Forelimb muscle (tissue), 1 donor: ENCODE results near the gene QSOX2. TPM values are rescaled to one million over a fixed set of nuclear protein-coding genes. Genes with fewer than 3 reads are reported as not detected.
A peak's percentile ranks its signal among the peaks of the same experiment; 100 is the strongest.

Experiments
- DNase-seq: peaks from one replicate; pipeline ENCODE4 v3.0.0-alpha.2; 2013; ENCODE audit warnings: low read depth
- polyA plus RNA-seq: library from polyadenylated mRNA; unstranded; fragments of 120-200 nt; gene quantifications from one replicate; pipeline ENCODE4 v1.2.1, GENCODE V29; 2013; ENCODE audit not compliant: insufficient read length

Gene QSOX2
- polyA plus RNA-seq, 1 donor = 6.6 TPM

GRCh38 chr9:136283291-136284235 is 38.0 kb upstream of the QSOX2 start:
- DNase-seq = no peak

- DNase-seq = no peak
Measured at GRCh38 chr9:136282272-136282861, 36.8 kb upstream of the QSOX2 start.

- no peak for DNase-seq
Measured at GRCh38 chr9:136281421-136282271, 36.0 kb upstream of the QSOX2 start.

- DNase-seq = no peak
Measured at GRCh38 chr9:136280535-136281315, 35.1 kb upstream of the QSOX2 start.

- no peak for DNase-seq
Measured at GRCh38 chr9:136279471-136279870, 33.9 kb upstream of the QSOX2 start.

GRCh38 chr9:136278894-136279293 is 33.3 kb upstream of the QSOX2 start:
- DNase-seq = no peak

GRCh38 chr9:136278221-136278620 is 32.6 kb upstream of the QSOX2 start:
- DNase-seq = no peak

- DNase-seq = no peak
Measured at GRCh38 chr9:136277746-136278145, 32.1 kb upstream of the QSOX2 start.

- no peak for DNase-seq
Measured at GRCh38 chr9:136276716-136277115, 31.1 kb upstream of the QSOX2 start.

GRCh38 chr9:136275655-136276429 is 30.2 kb upstream of the QSOX2 start:
- DNase-seq = no peak

- DNase-seq = no peak
Measured at GRCh38 chr9:136274786-136275654, 29.4 kb upstream of the QSOX2 start.

- no peak for DNase-seq
Measured at GRCh38 chr9:136273921-136274785, 28.5 kb upstream of the QSOX2 start.

GRCh38 chr9:136273244-136273865 is 27.7 kb upstream of the QSOX2 start:
- DNase-seq = no peak

- DNase-seq = no peak
Measured at GRCh38 chr9:136270173-136270705, 24.6 kb upstream of the QSOX2 start.

GRCh38 chr9:136268735-136269134 is 23.1 kb upstream of the QSOX2 start:
- DNase-seq = no peak

GRCh38 chr9:136268318-136268717 is 22.7 kb upstream of the QSOX2 start:
- DNase-seq = no peak

- DNase-seq = peak; percentile 64
Measured at GRCh38 chr9:136267261-136268111, 21.9 kb upstream of the QSOX2 start.
